Suprapubic skin (tissue), 3 donors: Measurements from ENCODE around the gene GHDC.

Experiments used
- CTCF ChIP-seq, 2 donors: fragments of 200-600 bp in 1 of 2; fragments of 450-650 bp in 1 of 2; sonication (generic) in 1 of 2; IDR thresholded peaks; one replicate each; pipeline ENCODE4 v1.5.1; 2016 to 2019; ENCODE audit warnings: antibody characterized with exemption in 2 of 2, mild to moderate bottlenecking in 1 of 2, moderate library complexity in 1 of 2
- POLR2A ChIP-seq, 2 donors: fragments of 450-650 bp; IDR thresholded peaks; one replicate each; pipeline ENCODE4 v1.6.1; 2017; ENCODE audit warnings: antibody characterized with exemption in 2 of 2, mild to moderate bottlenecking in 2 of 2, moderate library complexity in 2 of 2

GRCh38 chr17:42193216-42193968, 902 bp downstream of the GHDC start:
- TF ChIP-seq CTCF (IDR thresholded peaks at IDR 0.05) (no peak), POLR2A (IDR thresholded peaks at IDR 0.05) (no peak)
